Activated CD4-positive, CD25-positive, alpha-beta regulatory T cell treated with anti-CD3 and anti-CD28 coated beads, Interleukin-2, amount 50 U/mL, for 16 hours (primary cell): ENCODE results near the gene IPO5.

Source experiments
- DNase-seq: peaks from one replicate; pipeline ENCODE4 v3.0.0-alpha.2; 2020; ENCODE audit warnings: low read depth, low spot score

IPO5 gene

DNA sequence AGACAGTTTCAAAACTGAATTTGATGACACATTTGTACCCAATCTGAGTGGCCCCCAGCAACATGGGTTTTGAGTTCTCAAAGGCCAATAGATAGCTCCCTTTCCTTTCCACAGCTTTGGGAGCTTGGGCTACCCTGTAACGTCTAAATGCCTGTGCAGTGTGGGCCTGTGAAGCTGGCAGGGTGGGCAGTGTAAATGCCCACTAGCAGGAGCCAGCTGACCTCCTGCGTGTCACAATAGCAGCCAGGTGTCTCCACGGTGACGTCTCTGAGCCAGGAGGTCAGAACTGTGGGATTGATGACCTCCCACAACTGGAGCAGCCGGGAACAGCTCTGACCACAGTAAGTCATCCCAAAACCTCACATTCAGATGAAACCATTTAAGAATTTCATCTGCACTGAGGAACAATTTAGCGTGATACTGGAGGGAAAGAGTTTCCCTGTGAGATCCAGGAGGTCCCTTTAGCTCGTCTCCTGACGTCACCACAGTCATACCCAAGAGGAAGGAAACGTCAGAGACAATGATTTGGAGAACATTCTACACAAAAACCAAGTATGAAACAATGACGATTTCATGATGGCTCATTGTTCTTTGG is at the start of gene IPO5:
Gene IPO5 (plus strand): TSS at position 300 of the 595 bp plus-strand sequence. CDS start 23,022 bp downstream, outside the sequence.
- DNase-seq = no peak

DNA sequence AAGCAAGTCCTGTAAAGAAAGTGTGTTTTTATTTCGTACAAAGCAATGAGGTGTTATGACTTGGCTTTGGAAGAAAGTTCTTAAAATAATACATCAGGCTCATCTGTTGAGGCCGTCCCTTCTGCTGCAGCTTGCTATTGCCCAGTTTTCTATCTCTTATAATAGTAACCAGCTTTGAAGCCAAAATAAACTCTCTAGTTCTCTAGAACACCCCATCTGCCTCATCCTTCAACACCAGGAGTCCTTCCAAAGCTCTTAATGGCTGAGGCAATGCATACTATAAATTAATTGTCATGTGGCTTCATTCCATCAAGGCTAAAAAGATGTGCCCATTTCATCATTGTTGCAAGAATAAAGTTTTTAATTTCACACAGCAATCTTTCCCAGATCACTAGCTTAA is 49.4 kb upstream of the IPO5 start:
- no peak for DNase-seq

- DNase-seq = no peak
These were observed 48.0 kb upstream of the IPO5 start for GRCh38 chr13:97905517-97905916.

DNA sequence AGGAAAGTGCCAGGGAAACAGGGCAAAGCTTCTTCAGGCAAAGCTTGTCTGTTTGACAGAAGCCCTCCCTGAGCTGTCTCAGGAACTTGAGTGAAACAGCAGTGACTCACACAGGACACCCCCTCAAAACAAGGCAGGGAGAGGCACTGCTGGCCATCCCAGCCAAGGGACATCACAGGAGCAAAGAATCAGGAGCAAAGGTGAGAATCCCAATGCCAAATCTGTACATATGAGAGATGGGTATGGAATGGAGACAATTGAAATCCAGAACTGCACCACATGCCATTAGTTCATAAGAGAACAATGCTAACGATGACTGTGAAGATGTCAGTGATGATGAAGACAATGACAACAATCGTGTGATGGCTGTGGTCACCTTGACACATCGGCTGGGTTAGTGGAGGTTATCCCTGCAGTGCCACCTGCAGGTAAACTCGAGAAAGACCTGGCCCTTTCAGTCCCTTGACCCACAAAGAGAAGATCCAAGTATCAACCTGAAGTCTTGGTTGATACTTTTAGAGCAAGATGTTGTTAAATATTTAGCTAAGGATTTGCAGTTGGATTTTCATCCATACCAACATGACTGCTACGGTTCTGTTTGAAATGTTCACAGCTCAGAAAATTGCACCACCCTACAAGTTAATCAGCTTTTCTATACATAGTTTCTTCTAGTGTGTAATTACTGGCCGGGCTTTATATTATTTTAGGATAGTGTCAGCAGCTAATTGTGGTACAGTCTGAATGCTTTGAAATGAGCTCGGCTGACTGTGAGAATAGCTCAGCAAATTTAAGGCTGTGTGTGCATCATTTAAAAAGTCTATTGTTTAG is 42.0 kb upstream of the IPO5 start:
- no peak for DNase-seq

GRCh38 chr13:97912139-97912535 is 41.3 kb upstream of the IPO5 start:
- DNase-seq = no peak

- DNase-seq = no peak
These were observed 40.3 kb upstream of the IPO5 start for GRCh38 chr13:97913206-97913605.

DNA sequence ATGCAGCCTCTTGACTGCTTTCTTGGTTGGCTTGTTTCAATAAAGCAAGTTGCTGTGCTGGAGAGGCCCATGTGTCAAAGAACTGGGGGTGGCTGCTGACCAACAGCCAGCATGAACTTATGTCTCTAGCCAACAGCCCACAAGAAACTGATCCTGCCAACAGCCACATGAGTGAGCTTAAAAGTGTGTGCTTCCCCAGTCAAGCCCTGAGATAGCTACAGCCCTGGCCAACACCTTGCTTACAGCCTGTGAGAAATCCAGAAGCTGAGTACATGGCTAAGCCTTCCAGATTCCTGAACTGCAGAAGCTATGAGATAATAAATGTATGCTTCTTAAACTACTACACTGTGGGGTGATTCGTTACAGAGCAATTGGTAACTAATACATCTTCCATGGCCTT is 38.9 kb upstream of the IPO5 start:
- DNase-seq = no peak

- DNase-seq = no peak
These were observed 32.2 kb upstream of the IPO5 start for GRCh38 chr13:97921176-97921816.

DNA sequence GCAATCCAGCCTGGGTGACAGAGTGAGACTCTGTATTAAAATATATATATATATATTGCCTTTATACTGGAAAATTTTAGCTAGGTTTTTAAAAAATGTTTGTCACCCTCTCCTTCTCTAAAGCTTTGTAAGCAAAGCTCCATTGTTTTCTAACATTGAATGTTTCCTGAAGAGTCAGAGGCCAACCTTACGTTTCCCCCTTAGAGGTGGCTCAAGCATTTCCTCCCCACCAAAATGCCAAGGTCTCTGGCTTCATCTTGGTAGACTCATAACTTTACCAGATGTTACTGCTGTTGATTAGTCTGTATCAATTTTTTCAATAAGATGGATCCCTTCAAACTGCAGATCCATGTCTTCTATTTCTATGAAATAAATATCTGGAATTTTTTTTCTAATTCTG is 25.2 kb upstream of the IPO5 start:
- DNase-seq = no peak

DNA sequence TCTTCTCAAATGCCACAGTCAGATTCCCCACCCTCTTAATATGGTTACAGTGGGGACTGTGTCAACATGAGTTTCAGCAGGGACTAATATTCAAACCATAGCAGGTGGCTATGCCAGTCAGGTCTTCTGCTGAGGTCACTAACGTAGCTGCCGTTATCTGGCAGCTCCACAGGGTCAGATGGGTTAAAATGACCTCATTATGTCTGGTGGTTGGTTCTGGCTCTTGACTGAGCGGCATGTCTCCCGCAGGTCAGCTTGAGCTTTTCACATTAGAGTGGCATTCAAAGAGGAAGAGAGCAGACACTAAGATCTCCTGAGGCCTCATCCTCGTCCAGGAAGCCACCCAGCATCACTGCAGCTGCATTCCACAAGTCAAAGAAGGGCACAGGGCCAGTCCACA is 21.4 kb upstream of the IPO5 start:
- no peak for DNase-seq

GRCh38 chr13:97932647-97933046 is 20.8 kb upstream of the IPO5 start:
- no peak for DNase-seq

- no peak for DNase-seq
These were observed 19.7 kb upstream of the IPO5 start for GRCh38 chr13:97933776-97934175.

DNA sequence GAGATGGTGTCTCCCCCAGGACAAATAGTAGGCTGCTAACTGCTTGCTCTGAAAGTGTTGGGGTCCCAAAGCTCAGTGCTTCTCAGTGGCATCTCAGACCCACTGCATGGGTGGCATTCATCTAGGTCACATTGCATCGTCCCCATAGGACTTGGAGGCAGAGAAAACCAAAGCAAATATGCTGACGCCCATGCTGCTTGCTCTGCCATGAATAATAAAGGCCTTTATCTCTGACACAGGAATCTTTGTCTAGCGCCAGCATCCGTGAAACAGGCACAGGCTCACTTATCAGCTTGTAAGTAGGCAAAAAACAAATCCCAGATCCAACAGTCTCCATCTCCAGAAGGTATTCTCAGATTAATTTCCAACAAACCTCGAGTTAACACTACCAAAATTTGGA is 18.9 kb upstream of the IPO5 start:
- DNase-seq = no peak

GRCh38 chr13:97935071-97935470 is 18.4 kb upstream of the IPO5 start:
- no peak for DNase-seq

- DNase-seq = no peak
These were observed 17.4 kb upstream of the IPO5 start for GRCh38 chr13:97936036-97936435.

- DNase-seq = no peak
These were observed 14.6 kb upstream of the IPO5 start for GRCh38 chr13:97938706-97939475.

GRCh38 chr13:97944396-97945029 is 9.0 kb upstream of the IPO5 start:
- DNase-seq = no peak

DNA sequence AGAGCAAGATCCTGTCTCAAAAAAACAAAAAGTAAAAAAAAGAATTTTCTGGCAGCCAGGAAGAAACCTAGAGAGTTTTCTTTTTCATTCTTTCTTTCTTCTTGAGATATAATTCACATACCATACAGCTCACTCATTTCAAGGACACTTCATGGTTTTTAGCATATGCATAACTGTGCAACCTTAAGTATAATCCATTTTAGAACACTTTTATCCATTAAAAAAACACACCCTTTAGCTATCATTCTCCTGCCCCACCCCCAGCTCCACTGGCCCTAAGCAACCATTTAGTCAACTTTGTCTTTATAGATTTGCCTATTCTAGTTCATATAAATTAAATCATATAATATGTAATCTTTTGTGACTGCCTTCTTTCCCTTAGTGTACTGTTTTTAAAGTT is 8.1 kb upstream of the IPO5 start:
- DNase-seq = no peak

- no peak for DNase-seq
These were observed 7.6 kb upstream of the IPO5 start for GRCh38 chr13:97945792-97946419.

DNA sequence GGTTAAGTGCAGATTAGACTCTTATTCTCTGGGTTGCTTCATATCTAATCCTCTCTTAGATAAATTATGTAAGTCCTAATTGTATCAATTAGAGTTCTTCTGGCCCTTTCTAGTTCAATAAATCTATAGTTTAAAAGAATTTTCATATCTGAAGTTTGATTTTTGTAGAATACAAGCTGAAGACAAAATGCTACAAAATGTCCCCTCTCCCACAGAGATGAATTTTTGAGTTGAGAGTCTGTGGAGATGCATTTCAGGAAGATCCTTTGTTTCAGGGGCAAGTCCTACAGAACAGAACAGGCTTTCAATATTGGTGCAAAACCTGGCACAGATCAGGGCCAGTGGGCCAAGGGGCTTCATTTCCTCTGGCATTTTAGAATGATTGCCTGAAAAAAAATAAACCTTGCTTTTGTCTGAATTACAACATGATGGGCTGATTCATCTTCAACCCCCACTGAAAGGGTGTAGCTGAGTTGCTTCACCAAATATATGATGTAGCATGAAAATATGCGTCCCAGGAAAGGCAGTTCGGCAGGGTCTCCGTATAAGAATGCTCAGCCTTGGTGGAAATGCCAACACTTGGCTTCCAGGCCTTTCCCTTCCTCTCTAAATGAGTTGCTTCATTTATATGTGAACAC is 6.4 kb upstream of the IPO5 start:
- no peak for DNase-seq

DNA sequence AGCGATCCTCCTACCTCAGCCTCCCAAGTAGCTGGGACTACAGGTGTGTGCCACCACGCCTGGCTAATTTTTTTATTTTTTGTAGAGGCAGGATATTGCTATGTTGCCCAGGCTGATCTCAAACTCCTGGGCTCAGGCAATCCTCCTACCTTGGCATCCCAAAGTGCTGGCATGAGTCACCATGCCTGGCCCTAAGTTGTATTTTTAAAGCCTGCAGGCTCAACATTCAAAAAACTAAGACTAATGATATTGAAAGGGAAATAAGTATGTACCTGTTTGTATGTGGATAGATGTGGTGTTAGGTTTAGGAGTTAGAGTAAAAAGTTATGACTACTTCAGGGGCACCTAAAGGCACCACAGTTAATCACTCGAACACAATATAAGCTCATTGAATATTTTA is 5.4 kb upstream of the IPO5 start:
- DNase-seq = no peak
